Type B pancreatic cell (in vitro differentiated cells): Measurements from ENCODE around the gene KRT85. TPM values are rescaled to one million over a fixed set of nuclear protein-coding genes. Genes with fewer than 3 reads are reported as not detected.

ENCODE experiments used
- DNase-seq: peaks from one replicate; pipeline ENCODE4 v3.0.0; 2021; ENCODE audit warnings: mixed read lengths; ENCODE audit not compliant: unreplicated experiment; ENCODE audit errors: extremely low spot score
- H3K27ac Mint-ChIP-seq: 2 replicates; pipeline ENCODE4 v1.8.0; 2021; ENCODE audit warnings: mild to moderate bottlenecking, mixed read lengths
- H3K27me3 Mint-ChIP-seq: 2 replicates; pipeline ENCODE4 v1.8.0; 2021; ENCODE audit warnings: mixed read lengths
- H3K36me3 Mint-ChIP-seq: 2 replicates; pipeline ENCODE4 v1.8.0; 2021; ENCODE audit warnings: mixed read lengths
- H3K4me1 Mint-ChIP-seq: one replicate; pipeline ENCODE4 v1.8.0; 2021; ENCODE audit warnings: mixed read lengths; ENCODE audit not compliant: unreplicated experiment
- H3K4me3 Mint-ChIP-seq: 2 replicates; pipeline ENCODE4 v1.8.0; 2021; ENCODE audit warnings: mild to moderate bottlenecking, mixed read lengths
- H3K9me3 Mint-ChIP-seq: 2 replicates; pipeline ENCODE4 v1.8.0; 2021; ENCODE audit warnings: mixed read lengths
- CTCF ChIP-seq: fragments of 200-600 bp; sonication (generic); conservative IDR thresholded peaks from 2 replicates; pipeline ENCODE4 v1.5.0; 2021; ENCODE audit warnings: antibody characterized with exemption, mild to moderate bottlenecking
- total RNA-seq: library from RNA; stranded (reverse); gene quantifications from 2 replicates; pipeline ENCODE4 v1.2.1, GENCODE V29; 2021; ENCODE audit warnings: low replicate concordance

KRT85 gene
- total RNA-seq, 1 donor from 2014 or later = not detected

GRCh38 chr12:52356031-52356761 lies 11.1 kb downstream of the KRT85 start:
- Mint-ChIP-seq H3K36me3 (no peaks in the 10 kb centered on the region), H3K9me3 (no peaks in the 10 kb centered on the region), H3K27me3 (peaks cover 16% of the 10 kb centered on the region), H3K4me3 (no peak overlapping the region), H3K4me1 (peaks cover 10% of the 10 kb centered on the region), H3K27ac (no peak overlapping the region)
- TF ChIP-seq CTCF = no peak
- DNase-seq = no peak

- no peak for DNase-seq
- Mint-ChIP-seq H3K9me3 (no peaks in the 10 kb centered on the region), H3K4me3 (no peak overlapping the region), H3K27ac (no peak overlapping the region), H3K36me3 (no peaks in the 10 kb centered on the region), H3K27me3 (peaks cover 21% of the 10 kb centered on the region), H3K4me1 (peaks cover 10% of the 10 kb centered on the region)
- TF ChIP-seq CTCF = no peak
Measured at GRCh38 chr12:52355176-52355575, 12.1 kb downstream of the KRT85 start.

GRCh38 chr12:52354200-52354599 lies 13.1 kb downstream of the KRT85 start:
- Mint-ChIP-seq H3K4me1 (peaks cover 10% of the 10 kb centered on the region), H3K4me3 (no peak overlapping the region), H3K27me3 (peaks cover 21% of the 10 kb centered on the region), H3K36me3 (no peaks in the 10 kb centered on the region), H3K9me3 (no peaks in the 10 kb centered on the region), H3K27ac (no peak overlapping the region)
- no peak for DNase-seq
- TF ChIP-seq CTCF = no peak

GRCh38 chr12:52353766-52354165 lies 13.5 kb downstream of the KRT85 start:
- Mint-ChIP-seq H3K27ac (no peak overlapping the region), H3K27me3 (peaks cover 21% of the 10 kb centered on the region), H3K4me3 (no peak overlapping the region), H3K4me1 (peaks cover 10% of the 10 kb centered on the region), H3K9me3 (no peaks in the 10 kb centered on the region), H3K36me3 (no peaks in the 10 kb centered on the region)
- no peak for DNase-seq
- no peak for TF ChIP-seq CTCF

- Mint-ChIP-seq H3K36me3 (no peaks in the 10 kb centered on the region), H3K27me3 (peaks cover 21% of the 10 kb centered on the region), H3K4me1 (peaks cover 10% of the 10 kb centered on the region), H3K27ac (no peak overlapping the region), H3K9me3 (no peaks in the 10 kb centered on the region), H3K4me3 (no peak overlapping the region)
- DNase-seq = no peak
- no peak for TF ChIP-seq CTCF
Measured at GRCh38 chr12:52352951-52353350, 14.3 kb downstream of the KRT85 start.
